Stomach smooth muscle (tissue), 2 donors: Measurements from ENCODE around the gene KCTD17.
A peak's percentile ranks its signal among the peaks of the same experiment; 100 is the strongest.

Experiments
- H3K27ac ChIP-seq: one replicate; pipeline ENCODE4 v1.7.0; 2013; ENCODE audit warnings: mild to moderate bottlenecking, low read length, inconsistent platforms
- H3K27me3 ChIP-seq, 2 donors: one replicate each; pipeline ENCODE4 v1.7.0; 2013; ENCODE audit warnings: low read length in 2 of 2; ENCODE audit not compliant: insufficient read depth in 2 of 2, control insufficient read depth in 1 of 2
- H3K36me3 ChIP-seq, 2 donors: one replicate each; pipeline ENCODE4 v1.7.0; 2013; ENCODE audit warnings: low read length in 2 of 2; ENCODE audit not compliant: control insufficient read depth in 2 of 2, insufficient read depth in 2 of 2
- H3K4me1 ChIP-seq: one replicate; pipeline ENCODE4 v1.7.0; 2013; ENCODE audit warnings: low read length; ENCODE audit not compliant: control insufficient read depth, insufficient read depth
- H3K4me3 ChIP-seq, 2 donors: one replicate each; pipeline ENCODE4 v1.7.0; 2013; ENCODE audit warnings: low read length in 2 of 2
- H3K9ac ChIP-seq, 2 donors: one replicate each; pipeline ENCODE4 v1.7.0; 2013; ENCODE audit warnings: low read length in 2 of 2, mild to moderate bottlenecking in 1 of 2
- H3K9me3 ChIP-seq, 2 donors: one replicate each; pipeline ENCODE4 v1.7.0; 2013; ENCODE audit warnings: low read length in 2 of 2; ENCODE audit not compliant: control insufficient read depth in 2 of 2
- donor health status: healthy.
- donor health status: Pancreatic carcinoma.

KCTD17 gene, protein sequence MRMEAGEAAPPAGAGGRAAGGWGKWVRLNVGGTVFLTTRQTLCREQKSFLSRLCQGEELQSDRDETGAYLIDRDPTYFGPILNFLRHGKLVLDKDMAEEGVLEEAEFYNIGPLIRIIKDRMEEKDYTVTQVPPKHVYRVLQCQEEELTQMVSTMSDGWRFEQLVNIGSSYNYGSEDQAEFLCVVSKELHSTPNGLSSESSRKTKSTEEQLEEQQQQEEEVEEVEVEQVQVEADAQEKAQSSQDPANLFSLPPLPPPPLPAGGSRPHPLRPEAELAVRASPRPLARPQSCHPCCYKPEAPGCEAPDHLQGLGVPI

DNA sequence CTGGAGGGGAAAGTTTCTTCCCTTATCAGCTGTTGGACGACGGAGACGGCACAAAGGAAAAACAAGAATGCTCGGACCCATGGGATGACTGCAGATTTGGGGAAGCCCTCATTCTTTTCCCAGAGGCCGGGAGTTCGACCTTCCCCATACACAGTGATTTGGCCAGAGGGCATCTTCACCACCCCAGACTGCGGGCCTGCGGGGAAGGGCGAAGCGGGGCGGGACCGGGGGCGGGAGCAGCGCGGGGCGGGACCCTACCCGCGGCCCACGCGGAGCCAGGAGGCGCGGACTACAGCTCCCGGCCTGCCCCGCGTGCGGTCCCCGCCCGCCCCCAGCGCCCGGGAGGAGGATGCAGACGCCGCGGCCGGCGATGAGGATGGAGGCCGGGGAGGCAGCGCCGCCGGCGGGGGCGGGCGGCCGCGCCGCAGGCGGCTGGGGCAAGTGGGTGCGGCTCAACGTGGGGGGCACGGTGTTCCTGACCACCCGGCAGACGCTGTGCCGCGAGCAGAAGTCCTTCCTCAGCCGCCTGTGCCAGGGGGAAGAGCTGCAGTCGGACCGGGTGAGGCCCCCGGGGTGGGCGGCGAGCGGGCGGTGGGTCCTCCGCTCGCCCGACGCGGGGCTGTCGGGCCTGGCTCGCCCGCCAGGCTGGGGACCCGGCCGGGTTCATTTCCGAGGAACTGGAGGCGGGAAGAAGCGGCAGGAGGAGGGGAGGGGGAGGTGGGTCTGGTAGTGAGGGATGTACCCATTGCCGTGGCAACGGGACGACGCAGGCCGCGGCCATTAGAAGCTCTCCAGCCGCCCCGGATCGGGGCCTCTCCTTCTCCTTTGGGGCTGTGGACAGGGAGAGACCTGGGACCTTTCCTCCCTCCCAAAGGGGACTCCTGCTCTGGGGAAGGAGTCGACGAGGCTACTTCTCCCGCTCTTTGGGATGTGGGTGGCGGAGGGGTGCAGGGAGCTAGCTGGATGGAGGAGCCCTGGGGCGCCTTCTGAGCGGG, at the start of gene KCTD17:
KCTD17 (plus strand) TSS at position 352 of the 995 bp plus-strand sequence; CDS start at position 371, 19 bp downstream.
- H3K27me3 ChIP-seq: no peaks in the 10 kb centered on the region
- peaks cover 11 to 15% of the 10 kb centered on the region in 2 donors for H3K36me3 ChIP-seq
- H3K9me3 ChIP-seq: no peaks in the 10 kb centered on the region
- H3K27ac ChIP-seq: no peak within 1 kb of the TSS
- H3K9ac ChIP-seq: peak within 1 kb of the TSS; percentile 58 to 64
- peaks cover 9% of the 10 kb centered on the region for H3K4me1 ChIP-seq
- H3K4me3 ChIP-seq: peak within 1 kb of the TSS; percentile 65 to 79

DNA sequence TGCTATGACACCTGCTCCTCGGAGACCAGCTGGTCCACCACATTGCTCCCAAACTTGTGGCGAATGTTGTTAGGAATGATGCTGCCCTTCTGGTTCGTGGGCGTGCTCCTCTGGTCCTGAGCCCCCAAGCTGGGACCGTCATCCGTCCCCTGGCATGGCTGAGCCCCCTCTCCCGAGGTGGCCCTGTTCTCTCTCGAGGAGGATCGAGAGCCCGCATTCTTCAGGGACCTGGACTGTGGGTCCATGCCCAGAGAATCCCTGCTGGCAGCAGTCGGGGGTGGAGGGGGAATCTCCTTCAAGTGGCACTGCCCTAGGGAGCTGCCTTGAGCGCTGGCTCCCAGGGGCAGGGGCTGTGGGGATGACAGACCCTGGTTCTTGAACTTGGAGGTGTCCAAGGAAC, 49.7 kb upstream of the KCTD17 start:
- Histone ChIP-seq H3K27ac (no peak overlapping the region), H3K4me3 (no peak overlapping the region), H3K36me3 (no peaks in the 10 kb centered on the region)

DNA sequence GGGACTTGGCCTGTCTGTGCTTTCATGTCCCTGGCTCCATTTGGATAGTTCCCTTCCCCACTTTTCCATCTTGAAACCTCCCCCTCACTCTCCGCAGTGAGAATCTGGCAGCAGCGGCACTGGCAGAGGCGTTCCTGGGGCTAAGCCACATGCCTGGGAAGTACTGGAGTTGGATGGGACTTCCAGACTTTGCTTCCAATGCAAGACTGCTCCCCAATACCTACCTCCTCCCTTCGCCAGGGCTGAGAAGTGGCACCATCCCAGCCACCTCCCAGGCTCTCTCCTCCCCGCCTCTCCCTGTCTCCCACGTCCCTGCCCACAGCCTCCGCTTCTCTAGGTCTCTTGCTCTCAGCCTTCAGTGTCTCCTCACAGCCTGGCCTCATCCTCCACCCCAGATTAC, 48.9 kb upstream of the KCTD17 start:
- Histone ChIP-seq H3K4me3 (no peak overlapping the region), H3K27me3 (peaks cover 3 to 10% of the 10 kb centered on the region in 2 donors), H3K4me1 (no peaks in the 10 kb centered on the region), H3K9me3 (no peaks in the 10 kb centered on the region), H3K27ac (no peak overlapping the region), H3K9ac (no peak overlapping the region), H3K36me3 (no peaks in the 10 kb centered on the region)

More for the DNA sequence above, 49.7 kb upstream of the KCTD17 start:
- Histone ChIP-seq H3K9me3 (no peaks in the 10 kb centered on the region), H3K4me1 (no peaks in the 10 kb centered on the region), H3K9ac (no peak overlapping the region), H3K27me3 (peaks cover 3 to 10% of the 10 kb centered on the region in 2 donors)

DNA sequence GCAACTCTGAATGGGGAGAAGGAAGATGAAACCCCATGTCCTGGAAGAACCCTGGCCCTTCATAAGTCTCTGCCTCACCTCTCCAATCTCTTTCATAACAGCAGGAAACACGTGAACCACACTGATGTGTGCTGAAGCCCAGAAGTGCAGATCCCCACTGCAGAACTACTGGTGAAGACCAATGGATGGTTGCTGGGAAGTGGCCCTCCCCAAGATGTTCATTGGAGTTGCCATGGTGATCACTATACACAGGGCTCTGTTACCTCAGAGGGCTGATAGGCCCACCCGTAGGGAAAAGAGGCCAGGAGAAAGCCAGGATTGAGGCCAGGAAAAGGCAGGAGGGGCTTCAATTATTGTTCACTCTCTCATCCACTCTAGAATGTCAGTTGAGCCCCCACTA, 43.9 kb upstream of the KCTD17 start:
- Histone ChIP-seq H3K4me3 (no peak overlapping the region), H3K9ac (no peak overlapping the region), H3K9me3 (no peaks in the 10 kb centered on the region), H3K27ac (no peak overlapping the region), H3K27me3 (peaks cover 0 to 4% of the 10 kb centered on the region in 2 donors), H3K36me3 (no peaks in the 10 kb centered on the region), H3K4me1 (peaks cover 7% of the 10 kb centered on the region)

DNA sequence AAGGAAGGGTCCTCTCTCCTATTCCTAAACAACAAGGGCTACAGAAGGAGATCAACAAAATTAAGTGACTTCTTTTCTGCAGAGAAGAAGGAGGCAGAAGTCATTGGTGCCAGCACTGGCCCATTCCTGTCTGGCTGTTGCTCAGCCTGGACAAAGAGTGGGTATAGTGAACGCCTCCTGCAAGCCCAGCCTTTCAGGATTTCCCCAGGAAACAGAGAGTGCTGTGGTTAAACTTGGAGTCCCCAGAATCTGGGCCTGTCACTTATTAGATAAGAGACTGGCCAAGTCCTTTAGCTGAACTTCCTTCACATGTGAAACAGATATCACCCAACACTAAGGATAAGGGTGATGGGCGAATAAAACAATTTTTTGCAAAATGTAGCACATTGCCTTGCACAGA, 43.2 kb upstream of the KCTD17 start:
- Histone ChIP-seq H3K36me3 (no peaks in the 10 kb centered on the region), H3K27ac (no peak overlapping the region), H3K4me3 (no peak overlapping the region), H3K9me3 (no peaks in the 10 kb centered on the region), H3K4me1 (peaks cover 7% of the 10 kb centered on the region), H3K9ac (no peak overlapping the region), H3K27me3 (peaks cover 0 to 4% of the 10 kb centered on the region in 2 donors)

DNA sequence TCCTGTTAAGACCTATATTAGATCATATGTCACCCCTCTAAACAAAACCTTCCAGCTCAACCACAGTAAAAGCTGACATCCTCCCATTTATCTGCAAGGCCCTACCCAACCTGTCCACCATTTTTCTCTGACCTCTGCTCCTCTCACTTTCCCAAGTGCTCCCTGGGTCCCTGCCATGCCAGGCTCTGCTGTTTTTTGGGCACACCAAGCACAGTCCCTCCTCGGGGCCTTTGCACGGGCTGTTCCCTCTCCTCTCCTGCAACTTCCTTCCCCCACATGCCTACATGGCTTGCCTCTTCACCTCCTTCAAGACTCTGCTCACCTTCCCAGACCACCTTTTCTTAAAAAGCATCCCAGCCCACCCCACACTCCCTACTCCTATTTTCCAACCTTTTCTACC, 42.1 kb upstream of the KCTD17 start:
- H3K9ac ChIP-seq: no peak overlapping the region
- no peaks in the 10 kb centered on the region for H3K9me3 ChIP-seq
- H3K27me3 ChIP-seq: no peaks in the 10 kb centered on the region
- no peaks in the 10 kb centered on the region for H3K36me3 ChIP-seq
- H3K4me3 ChIP-seq: no peak overlapping the region
- peaks cover 7% of the 10 kb centered on the region for H3K4me1 ChIP-seq
- H3K27ac ChIP-seq: no peak overlapping the region

DNA sequence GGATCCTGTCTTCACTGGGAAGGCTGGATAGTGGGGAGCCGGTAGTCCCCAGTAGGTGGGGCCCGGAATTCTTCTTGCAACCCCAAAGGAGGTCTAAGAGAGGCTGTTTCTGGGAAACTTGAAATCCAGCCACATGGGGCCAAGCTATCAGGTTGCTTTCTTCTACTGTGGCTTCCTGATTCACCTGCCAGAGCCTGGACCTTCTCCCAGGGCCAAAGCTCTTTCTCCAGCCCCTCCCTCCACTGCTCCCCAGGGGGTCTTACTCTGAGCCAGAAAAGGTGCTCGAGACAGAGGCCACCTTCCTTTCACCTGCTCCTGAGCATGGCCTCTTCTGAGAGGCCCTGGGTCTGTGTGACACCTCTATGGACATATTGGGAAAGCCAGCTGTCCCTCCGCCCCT, 41.4 kb upstream of the KCTD17 start:
- Histone ChIP-seq H3K27ac (no peak overlapping the region), H3K4me1 (peaks cover 9% of the 10 kb centered on the region), H3K4me3 (no peak overlapping the region), H3K36me3 (no peaks in the 10 kb centered on the region), H3K27me3 (no peaks in the 10 kb centered on the region), H3K9ac (no peak overlapping the region), H3K9me3 (no peaks in the 10 kb centered on the region)

DNA sequence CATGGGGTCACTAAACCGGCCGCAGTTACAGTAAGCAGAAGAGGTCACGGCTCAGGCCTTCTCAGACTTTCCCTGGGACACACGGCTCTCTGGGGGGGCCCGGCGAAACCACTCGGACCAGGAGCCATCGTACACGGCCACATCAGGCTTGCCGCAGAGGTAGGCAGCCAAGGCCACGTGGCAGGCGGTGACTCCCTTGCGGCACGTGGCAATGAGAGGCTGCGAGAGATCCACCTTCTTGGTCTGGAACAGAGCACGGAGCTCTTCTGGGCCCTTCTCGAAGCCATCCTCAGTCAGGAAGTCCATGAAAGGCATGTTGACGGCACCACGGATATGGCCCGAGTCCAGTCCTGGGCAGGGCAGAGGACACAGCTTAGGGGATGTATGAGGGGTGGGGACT, 40.6 kb upstream of the KCTD17 start:
- no peak overlapping the region for H3K27ac ChIP-seq
- H3K4me3 ChIP-seq: no peak overlapping the region
- no peaks in the 10 kb centered on the region for H3K27me3 ChIP-seq
- peaks cover 9% of the 10 kb centered on the region for H3K4me1 ChIP-seq
- no peaks in the 10 kb centered on the region for H3K36me3 ChIP-seq
- no peaks in the 10 kb centered on the region for H3K9me3 ChIP-seq
- no peak overlapping the region for H3K9ac ChIP-seq

DNA sequence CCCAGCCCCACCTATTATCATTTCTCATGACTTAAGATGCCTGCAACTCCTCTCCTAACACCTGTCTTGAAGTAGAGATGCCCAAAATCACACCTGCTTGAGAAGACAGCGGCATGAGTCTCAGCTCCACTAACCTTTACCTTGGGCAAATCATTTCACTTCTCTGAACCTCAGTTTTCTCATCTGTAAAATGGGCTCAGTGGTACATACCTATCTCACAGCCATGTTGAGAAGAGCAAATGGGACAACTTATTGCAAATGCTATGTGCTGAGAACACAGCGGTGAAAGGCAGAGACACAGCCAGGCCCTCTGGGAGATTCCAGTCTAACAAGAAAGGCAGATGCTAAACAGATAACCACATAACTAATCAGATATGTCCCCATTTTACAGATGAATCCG, 40.1 kb upstream of the KCTD17 start:
- H3K36me3 ChIP-seq: no peaks in the 10 kb centered on the region
- H3K9me3 ChIP-seq: no peaks in the 10 kb centered on the region
- peaks cover 13% of the 10 kb centered on the region for H3K4me1 ChIP-seq
- H3K9ac ChIP-seq: no peak overlapping the region
- H3K27me3 ChIP-seq: no peaks in the 10 kb centered on the region
- H3K27ac ChIP-seq: no peak overlapping the region
- no peak overlapping the region for H3K4me3 ChIP-seq

DNA sequence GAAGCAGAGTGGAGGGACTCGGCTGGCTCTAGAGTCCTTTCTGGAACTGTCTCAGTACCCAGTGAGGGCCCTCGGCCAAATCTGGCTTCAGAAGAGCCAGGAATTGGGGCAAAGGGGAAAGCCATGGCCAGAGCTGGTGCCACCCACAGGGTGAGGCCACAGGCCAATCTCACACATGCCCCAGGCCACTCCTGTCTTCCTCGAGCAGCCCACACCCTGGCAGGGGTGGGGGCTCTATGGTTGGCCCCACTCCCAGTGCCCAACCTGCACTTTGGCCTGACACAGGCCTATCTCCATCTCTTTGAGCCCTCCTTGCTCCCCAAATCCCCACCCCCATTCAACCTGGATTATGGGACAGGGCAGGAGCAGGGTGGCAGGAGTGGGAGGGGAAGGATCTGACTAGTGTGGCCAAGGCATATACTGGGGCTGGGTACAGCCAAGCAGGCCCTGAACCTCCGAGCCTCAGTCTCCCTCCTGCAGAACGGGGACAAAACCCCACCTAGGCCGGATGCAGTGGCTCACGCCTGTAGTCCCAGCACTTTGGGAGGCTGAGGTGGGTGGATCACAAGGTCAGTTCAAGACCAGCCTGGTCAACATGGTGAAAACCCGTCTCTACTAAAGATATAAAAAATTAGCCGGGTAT, 39.2 kb upstream of the KCTD17 start:
- peaks cover 0 to 3% of the 10 kb centered on the region in 2 donors for H3K36me3 ChIP-seq
- no peaks in the 10 kb centered on the region for H3K27me3 ChIP-seq
- H3K27ac ChIP-seq: no peak overlapping the region
- no peak overlapping the region for H3K9ac ChIP-seq
- no peaks in the 10 kb centered on the region for H3K9me3 ChIP-seq
- H3K4me3 ChIP-seq: no peak overlapping the region
- H3K4me1 ChIP-seq: peaks cover 22% of the 10 kb centered on the region
